Measurements from ENCODE around the gene WFDC11. TPM values are rescaled to one million over a fixed set of nuclear protein-coding genes. Genes with fewer than 3 reads are reported as not detected.

The WFDC11 gene
- polyA plus RNA-seq, 1 experiment: not detected

DNA sequence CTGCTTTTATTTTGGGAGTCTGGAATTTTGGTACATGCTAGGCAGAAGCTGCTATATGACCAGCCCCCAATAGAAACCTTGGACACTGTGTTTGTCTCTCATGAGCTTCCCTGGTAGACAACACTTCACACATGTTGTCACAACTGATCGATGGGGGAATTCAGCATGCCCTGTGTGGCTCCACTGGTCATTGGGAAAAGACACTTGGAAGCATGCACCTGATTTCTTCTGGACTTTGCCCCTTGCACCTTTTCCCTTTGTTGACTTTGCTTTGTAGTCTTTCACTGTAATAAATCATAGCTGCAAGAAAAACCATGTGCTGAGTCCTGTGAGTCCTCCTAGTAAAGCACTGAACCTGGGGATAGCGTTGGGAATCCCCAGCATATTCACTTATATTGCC is 48.4 kb downstream of the WFDC11 start:
- no peak for DNase-seq (ENCODE audit: low read depth, low spot score)
- Histone ChIP-seq H3K27ac (ENCODE audit: low read depth, low read length) (no peak overlapping the region), H3K4me3 (ENCODE audit: low read depth, low read length) (no peak overlapping the region), H3K9me3 (ENCODE audit: control insufficient read depth, insufficient read depth, low read length) (no peaks in the 10 kb centered on the region), H3K27me3 (ENCODE audit: control insufficient read depth, insufficient read depth, low read length) (no peaks in the 10 kb centered on the region)
- TF ChIP-seq, protein P1, sequence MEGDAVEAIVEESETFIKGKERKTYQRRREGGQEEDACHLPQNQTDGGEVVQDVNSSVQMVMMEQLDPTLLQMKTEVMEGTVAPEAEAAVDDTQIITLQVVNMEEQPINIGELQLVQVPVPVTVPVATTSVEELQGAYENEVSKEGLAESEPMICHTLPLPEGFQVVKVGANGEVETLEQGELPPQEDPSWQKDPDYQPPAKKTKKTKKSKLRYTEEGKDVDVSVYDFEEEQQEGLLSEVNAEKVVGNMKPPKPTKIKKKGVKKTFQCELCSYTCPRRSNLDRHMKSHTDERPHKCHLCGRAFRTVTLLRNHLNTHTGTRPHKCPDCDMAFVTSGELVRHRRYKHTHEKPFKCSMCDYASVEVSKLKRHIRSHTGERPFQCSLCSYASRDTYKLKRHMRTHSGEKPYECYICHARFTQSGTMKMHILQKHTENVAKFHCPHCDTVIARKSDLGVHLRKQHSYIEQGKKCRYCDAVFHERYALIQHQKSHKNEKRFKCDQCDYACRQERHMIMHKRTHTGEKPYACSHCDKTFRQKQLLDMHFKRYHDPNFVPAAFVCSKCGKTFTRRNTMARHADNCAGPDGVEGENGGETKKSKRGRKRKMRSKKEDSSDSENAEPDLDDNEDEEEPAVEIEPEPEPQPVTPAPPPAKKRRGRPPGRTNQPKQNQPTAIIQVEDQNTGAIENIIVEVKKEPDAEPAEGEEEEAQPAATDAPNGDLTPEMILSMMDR (IDR thresholded peaks at IDR 0.05; ENCODE audit: low read depth, low read length): no peak
- ChIA-PET CTCF (no interaction called here), POLR2A (no interaction called here)

- CTCF ChIA-PET: interaction anchor here (0.5 to 1.6 kb wide), 2 partner anchors 12 to 126 kb away, joined by 3 to 7 read pairs; partner anchors contain the start of gene WFDC10A
- H3K27me3 ChIP-seq (ENCODE audit: control insufficient read depth, insufficient read depth, low read length): no peaks in the 10 kb centered on the region
- POLR2A ChIA-PET: no interaction called here
- no peak overlapping the region for H3K27ac ChIP-seq (ENCODE audit: low read depth, low read length)
- no peak for DNase-seq (ENCODE audit: low read depth, low spot score)
- TF ChIP-seq, protein P1 (IDR thresholded peaks at IDR 0.05; ENCODE audit: low read depth, low read length): no peak
- no peak overlapping the region for H3K4me3 ChIP-seq (ENCODE audit: low read depth, low read length)
- H3K9me3 ChIP-seq (ENCODE audit: control insufficient read depth, insufficient read depth, low read length): no peaks in the 10 kb centered on the region
Measured at GRCh38 chr20:45617591-45617990, 52.4 kb downstream of the WFDC11 start.

DNA sequence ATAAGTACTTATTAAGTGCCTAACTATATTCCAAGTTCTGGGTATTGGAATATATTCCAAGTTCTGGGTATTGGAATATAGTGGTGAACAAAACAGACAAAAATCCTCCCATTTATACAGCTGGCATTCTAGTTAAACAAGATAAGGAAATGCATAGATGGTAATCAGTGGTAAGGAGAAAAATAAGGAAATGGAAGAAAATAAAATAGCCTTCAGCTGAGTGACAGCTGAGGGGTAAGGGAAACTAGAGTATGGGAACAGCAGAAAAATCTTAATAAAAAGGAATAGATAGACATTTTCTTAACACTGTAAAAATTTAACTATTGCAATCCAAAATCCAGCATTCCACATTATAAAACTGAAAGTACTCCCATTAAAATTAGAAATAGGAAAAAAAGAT is 57.7 kb downstream of the WFDC11 start:
- TF ChIP-seq, protein P1 (IDR thresholded peaks at IDR 0.05; ENCODE audit: low read depth, low read length): no peak
- no peak overlapping the region for H3K4me3 ChIP-seq (ENCODE audit: low read depth, low read length)
- ChIA-PET CTCF (no interaction called here), POLR2A (no interaction called here)
- no peaks in the 10 kb centered on the region for H3K9me3 ChIP-seq (ENCODE audit: control insufficient read depth, insufficient read depth, low read length)
- no peak overlapping the region for H3K27ac ChIP-seq (ENCODE audit: low read depth, low read length)
- DNase-seq (ENCODE audit: low read depth, low spot score): no peak
- H3K27me3 ChIP-seq (ENCODE audit: control insufficient read depth, insufficient read depth, low read length): no peaks in the 10 kb centered on the region

DNA sequence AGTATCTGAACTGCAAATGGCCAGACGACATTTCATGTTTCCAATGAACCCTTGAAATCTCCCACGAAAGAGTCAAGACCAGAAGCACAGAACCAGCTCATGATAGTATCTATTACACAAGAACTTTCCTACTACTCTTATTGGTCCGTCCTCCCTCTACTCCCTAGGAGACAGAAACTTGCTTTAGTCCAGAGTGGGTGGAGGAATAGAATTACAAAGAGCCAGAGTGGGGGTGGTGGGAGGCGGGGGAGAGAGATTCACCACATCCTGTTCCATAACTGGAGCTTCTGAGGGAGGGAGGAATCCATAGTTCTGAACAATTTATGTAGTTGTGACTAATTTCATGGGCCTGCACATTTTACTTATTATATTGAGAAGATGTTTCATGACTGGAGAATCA is 59.0 kb downstream of the WFDC11 start:
- Histone ChIP-seq H3K27ac (ENCODE audit: low read depth, low read length) (no peak overlapping the region), H3K27me3 (ENCODE audit: control insufficient read depth, insufficient read depth, low read length) (no peaks in the 10 kb centered on the region), H3K4me3 (ENCODE audit: low read depth, low read length) (no peak overlapping the region), H3K9me3 (ENCODE audit: control insufficient read depth, insufficient read depth, low read length) (no peaks in the 10 kb centered on the region)
- peak; percentile 13 for DNase-seq (ENCODE audit: low read depth, low spot score)
- TF ChIP-seq, protein P1 (IDR thresholded peaks at IDR 0.05; ENCODE audit: low read depth, low read length): no peak
- POLR2A ChIA-PET: no interaction called here
- CTCF ChIA-PET: no interaction called here

DNA sequence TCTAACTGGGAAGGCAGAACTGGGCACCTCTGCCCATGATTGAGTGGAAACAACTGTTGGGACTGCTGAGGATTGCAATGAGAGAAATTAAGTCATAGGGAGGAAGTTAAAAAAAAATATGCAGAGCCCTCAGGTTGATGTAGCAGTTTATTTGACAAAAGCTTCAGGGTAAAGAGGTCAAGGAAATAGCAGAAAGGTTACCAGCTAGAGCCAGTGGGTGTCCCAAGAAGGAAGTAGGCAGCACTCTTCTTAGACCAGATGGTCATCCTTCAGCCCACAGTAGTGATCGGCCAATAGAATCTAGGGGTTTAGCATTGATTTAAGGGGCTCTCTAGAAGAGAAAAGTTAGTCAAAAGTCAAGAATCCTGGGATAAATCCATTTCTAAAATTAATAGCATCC is 62.2 kb downstream of the WFDC11 start:
- no peaks in the 10 kb centered on the region for H3K9me3 ChIP-seq (ENCODE audit: control insufficient read depth, insufficient read depth, low read length)
- H3K4me3 ChIP-seq (ENCODE audit: low read depth, low read length): no peak overlapping the region
- TF ChIP-seq, protein P1 (IDR thresholded peaks at IDR 0.05; ENCODE audit: low read depth, low read length): no peak
- POLR2A ChIA-PET: no interaction called here
- CTCF ChIA-PET: no interaction called here
- DNase-seq (ENCODE audit: low read depth, low spot score): no peak
- H3K27me3 ChIP-seq (ENCODE audit: control insufficient read depth, insufficient read depth, low read length): no peaks in the 10 kb centered on the region
- H3K27ac ChIP-seq (ENCODE audit: low read depth, low read length): no peak overlapping the region

Small RNA genes lying within 50 kb of the gene (small RNA-seq; reads per million reads assigned to genes)
- not detected for gene MIR3617 (ENCODE audit: insufficient read length, low read depth)

Other genes starting within 250 kb of the WFDC11 start
- gene WFDC2, start 200.5 kb downstream of the WFDC11 start, polyA plus RNA-seq (2011; rRNA removed): not detected in 2 replicates
- gene SPINT3, start 154.6 kb downstream of the WFDC11 start, polyA plus RNA-seq (2011; rRNA removed): not detected in 2 replicates
- not detected in 2 replicates for gene WFDC6, start 130.8 kb downstream of the WFDC11 start, polyA plus RNA-seq (2011; rRNA removed)
- not detected in 2 replicates for gene EPPIN, start 122.8 kb downstream of the WFDC11 start, polyA plus RNA-seq (2011; rRNA removed)
- not detected in 2 replicates for gene WFDC8, start 91.0 kb downstream of the WFDC11 start, polyA plus RNA-seq (2011; rRNA removed)
- gene WFDC10A, start 40.5 kb downstream of the WFDC11 start, polyA plus RNA-seq (2011; rRNA removed): not detected in 2 replicates
- gene WFDC9, start 39.0 kb downstream of the WFDC11 start, polyA plus RNA-seq (2011; rRNA removed): not detected in 2 replicates
- gene WFDC13, start 31.8 kb upstream of the WFDC11 start, polyA plus RNA-seq (2011; rRNA removed): not detected in 2 replicates
- gene WFDC10B, start 34.8 kb upstream of the WFDC11 start, polyA plus RNA-seq (2011; rRNA removed): 0.29 TPM in 1 of 2 replicates, not detected in the other
- not detected in 2 replicates for gene SPINT4, start 52.1 kb upstream of the WFDC11 start, polyA plus RNA-seq (2011; rRNA removed)
- gene WFDC3, start 121.6 kb upstream of the WFDC11 start, polyA plus RNA-seq (2011; rRNA removed): 0.30 TPM in 1 of 2 replicates, not detected in the other
- 43.9 and 45.3 TPM in 2 replicates for gene DNTTIP1, start 121.7 kb upstream of the WFDC11 start, polyA plus RNA-seq (2011; rRNA removed)
- gene UBE2C, start 142.4 kb upstream of the WFDC11 start, polyA plus RNA-seq (2011; rRNA removed): 25.3 and 27.8 TPM in 2 replicates
- gene TNNC2, start 157.1 kb upstream of the WFDC11 start, polyA plus RNA-seq (2011; rRNA removed): 0.38 and 0.45 TPM in 2 replicates
- gene SNX21, start 163.6 kb upstream of the WFDC11 start, polyA plus RNA-seq (2011; rRNA removed): 9.2 and 11.5 TPM in 2 replicates
- 27.0 and 37.7 TPM in 2 replicates for gene ACOT8, start 187.2 kb upstream of the WFDC11 start, polyA plus RNA-seq (2011; rRNA removed)
- gene ZSWIM3, start 187.4 kb upstream of the WFDC11 start, polyA plus RNA-seq (2011; rRNA removed): 4.5 and 4.6 TPM in 2 replicates
- gene ZSWIM1, start 211.0 kb upstream of the WFDC11 start, polyA plus RNA-seq (2011; rRNA removed): 5.3 and 6.5 TPM in 2 replicates
- gene SPATA25, start 217.4 kb upstream of the WFDC11 start, polyA plus RNA-seq (2011; rRNA removed): 0.43 and 0.50 TPM in 2 replicates
- gene NEURL2, start 221.0 kb upstream of the WFDC11 start, polyA plus RNA-seq (2011; rRNA removed): 1.1 and 1.9 TPM in 2 replicates
- 234 and 267 TPM in 2 replicates for gene CTSA, start 221.1 kb upstream of the WFDC11 start, polyA plus RNA-seq (2011; rRNA removed)
- gene PLTP, start 241.9 kb upstream of the WFDC11 start, polyA plus RNA-seq (2011; rRNA removed): 105 and 154 TPM in 2 replicates